Stimulated activated CD4-positive, alpha-beta T cell treated with anti-CD3 and anti-CD28 coated beads, Interleukin-2, amount 100 ng/mL, for 48 hours (primary cell): ENCODE results near the gene TBC1D3E.
"Not testable (repeated sequence)": the region's sequence is repeated elsewhere in the genome, so short reads cannot be mapped to it uniquely, and the experiment has no call there.

Experiments used
- DNase-seq, 2 donors: peaks; one replicate each; pipeline ENCODE4 v3.0.0-alpha.2; 2020

TBC1D3E gene

DNA sequence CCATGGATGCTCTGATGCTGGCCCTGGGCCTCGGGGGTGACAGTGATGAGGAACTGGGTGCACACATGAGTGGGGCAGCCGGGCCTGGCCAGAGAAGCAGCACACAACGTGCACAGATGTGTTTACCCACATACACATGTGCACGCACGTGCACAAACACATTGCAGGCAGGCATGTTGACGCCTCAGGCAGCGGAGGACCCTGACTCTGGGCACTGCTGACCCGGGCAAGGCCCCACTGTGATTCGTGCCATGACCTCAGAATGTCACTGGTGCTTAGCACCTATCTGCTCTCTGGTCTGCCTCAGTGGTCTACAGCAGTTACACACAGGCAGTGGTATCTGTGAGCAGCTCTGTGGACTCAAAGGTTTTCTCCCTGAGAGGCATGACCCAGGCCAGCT, at the start of gene TBC1D3E:
TSS of gene TBC1D3E (plus strand) at position 301 of the 400 bp plus-strand sequence. CDS start 1,545 bp downstream, outside the sequence.
- not testable (repeated sequence) for DNase-seq

DNA sequence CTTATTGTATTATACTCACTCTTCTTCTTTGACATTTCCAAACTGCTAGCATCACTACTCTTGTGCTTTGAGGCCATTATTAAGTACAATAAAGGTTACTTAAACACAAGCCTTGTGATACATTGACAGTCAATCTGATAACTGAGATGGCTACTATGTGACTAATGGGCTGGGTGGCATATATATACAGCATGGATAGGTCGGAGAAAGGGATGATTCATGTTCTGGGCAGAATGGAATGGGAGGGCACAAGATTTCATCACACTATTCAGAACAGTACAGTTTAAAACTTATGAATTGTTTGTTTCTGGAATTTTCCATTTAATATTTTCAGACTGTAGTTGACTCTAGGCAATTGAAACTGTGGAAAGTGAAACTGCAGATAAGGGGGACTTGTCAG, 40.4 kb upstream of the TBC1D3E start:
- DNase-seq = not testable (repeated sequence)

DNA sequence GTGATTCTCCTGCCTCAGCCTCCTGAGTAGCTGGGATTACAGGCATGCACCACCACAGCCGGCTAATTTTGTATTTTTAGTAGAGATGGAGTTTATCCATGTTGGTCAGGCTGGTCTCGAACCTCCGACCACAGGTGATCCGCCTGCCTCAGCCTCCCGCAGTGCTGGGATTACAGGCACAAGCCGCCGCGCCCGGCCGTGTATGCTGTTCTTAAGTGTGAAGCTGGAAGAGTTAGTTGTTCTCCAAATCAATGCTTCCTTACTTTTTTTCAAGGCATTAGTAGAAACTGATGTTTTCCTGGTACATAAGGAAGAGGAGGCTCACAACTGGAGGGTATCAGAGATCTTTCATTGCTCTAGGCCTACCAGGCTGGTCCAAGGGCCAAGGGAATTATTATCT, 39.6 kb upstream of the TBC1D3E start:
- DNase-seq = not testable (repeated sequence)

- not testable (repeated sequence) for DNase-seq
Observed at GRCh38 chr17:38094059-38094694, 33.6 kb upstream of the TBC1D3E start.

GRCh38 chr17:38099262-38099661, 28.5 kb upstream of the TBC1D3E start:
- not testable (repeated sequence) for DNase-seq

DNA sequence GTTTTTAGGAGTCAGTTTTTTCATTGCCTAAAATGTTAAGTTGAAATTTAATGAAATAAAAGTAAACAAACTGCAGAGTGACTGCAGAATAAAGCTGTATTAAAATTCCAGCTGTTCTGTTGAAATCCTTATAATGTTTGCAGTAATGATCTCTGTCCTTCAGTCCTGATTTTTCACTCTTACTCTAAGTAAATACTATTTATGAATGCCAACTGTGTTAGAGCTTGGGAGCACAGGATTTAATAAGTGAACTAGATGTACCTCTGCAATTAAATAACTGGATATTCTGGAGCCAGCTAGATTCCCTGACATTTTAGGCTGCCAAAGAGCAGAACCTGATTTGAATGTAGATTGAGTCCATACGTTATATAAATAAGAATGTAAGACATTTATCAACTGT, 7.9 kb upstream of the TBC1D3E start:
- not testable (repeated sequence) for DNase-seq

- DNase-seq = not testable (repeated sequence)
Observed at GRCh38 chr17:38134860-38135259, 7.1 kb downstream of the TBC1D3E start.
